ENCODE data around the gene ENPP4.
"Not testable (repeated sequence)": the region's sequence is repeated elsewhere in the genome, so short reads cannot be mapped to it uniquely, and the experiment has no call there.

ENPP4 gene, protein sequence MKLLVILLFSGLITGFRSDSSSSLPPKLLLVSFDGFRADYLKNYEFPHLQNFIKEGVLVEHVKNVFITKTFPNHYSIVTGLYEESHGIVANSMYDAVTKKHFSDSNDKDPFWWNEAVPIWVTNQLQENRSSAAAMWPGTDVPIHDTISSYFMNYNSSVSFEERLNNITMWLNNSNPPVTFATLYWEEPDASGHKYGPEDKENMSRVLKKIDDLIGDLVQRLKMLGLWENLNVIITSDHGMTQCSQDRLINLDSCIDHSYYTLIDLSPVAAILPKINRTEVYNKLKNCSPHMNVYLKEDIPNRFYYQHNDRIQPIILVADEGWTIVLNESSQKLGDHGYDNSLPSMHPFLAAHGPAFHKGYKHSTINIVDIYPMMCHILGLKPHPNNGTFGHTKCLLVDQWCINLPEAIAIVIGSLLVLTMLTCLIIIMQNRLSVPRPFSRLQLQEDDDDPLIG

DNA sequence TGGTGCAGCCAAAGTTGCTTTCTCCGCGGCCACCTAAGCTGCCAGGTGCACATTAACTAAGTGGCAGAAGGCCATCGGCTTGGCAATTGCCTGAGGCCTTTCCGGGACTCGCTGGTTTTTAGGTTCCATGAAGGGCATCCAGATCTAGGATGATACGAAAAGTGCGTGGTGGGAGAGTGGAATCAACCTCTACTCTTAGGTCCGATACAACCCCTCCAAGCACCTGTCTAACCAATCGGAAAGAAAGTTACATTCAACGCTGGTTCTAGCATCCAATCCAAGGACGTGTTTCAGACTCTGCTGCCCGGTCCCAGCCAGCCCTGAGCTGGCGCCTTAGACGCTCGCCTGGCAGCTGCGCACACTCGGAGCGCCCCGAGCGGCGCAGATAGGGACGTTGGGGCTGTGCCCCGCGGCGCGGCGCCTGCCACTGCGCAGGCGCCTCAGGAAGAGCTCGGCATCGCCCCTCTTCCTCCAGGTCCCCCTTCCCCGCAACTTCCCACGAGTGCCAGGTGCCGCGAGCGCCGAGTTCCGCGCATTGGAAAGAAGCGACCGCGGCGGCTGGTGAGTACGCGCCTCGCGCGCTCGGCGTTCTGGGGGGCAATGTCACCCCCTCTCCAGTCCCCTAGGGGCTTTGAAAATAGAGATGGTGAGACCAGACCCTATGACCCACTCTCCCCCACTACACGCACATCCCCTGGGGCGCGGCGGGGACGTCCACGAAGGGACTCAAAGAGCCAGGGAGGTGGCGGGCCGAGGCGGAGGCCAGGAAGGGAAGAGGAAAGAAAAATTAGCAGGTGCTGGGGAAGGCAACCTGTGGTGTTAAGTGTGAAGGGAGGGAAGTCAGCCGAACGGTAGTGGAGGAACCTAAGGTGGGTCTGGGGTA is at the start of gene ENPP4:
Gene ENPP4, plus strand, starts transcription at position 361 of the 883 bp plus-strand sequence. CDS start 9,595 bp downstream, outside the sequence.
- DNase-seq: peak; percentile 88

DNA sequence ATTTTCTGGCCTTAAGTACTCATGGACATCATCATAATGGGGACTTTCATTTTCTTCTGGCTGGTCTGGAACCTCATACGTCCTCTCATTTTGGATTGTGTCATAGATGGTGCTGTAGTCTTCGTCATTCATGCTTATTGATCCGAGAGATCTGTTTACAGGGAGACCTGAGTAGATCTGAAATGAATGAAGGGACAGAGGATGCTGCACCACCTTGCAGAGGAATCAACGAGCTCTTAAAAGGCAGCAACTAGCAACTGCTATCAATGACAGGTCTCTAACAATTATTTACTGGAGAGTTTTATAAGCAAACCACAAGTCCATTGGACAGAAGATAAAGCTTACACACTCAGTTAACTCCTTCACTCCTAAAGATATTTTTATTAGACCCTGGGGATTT is 49.7 kb upstream of the ENPP4 start:
- DNase-seq: no peak

DNA sequence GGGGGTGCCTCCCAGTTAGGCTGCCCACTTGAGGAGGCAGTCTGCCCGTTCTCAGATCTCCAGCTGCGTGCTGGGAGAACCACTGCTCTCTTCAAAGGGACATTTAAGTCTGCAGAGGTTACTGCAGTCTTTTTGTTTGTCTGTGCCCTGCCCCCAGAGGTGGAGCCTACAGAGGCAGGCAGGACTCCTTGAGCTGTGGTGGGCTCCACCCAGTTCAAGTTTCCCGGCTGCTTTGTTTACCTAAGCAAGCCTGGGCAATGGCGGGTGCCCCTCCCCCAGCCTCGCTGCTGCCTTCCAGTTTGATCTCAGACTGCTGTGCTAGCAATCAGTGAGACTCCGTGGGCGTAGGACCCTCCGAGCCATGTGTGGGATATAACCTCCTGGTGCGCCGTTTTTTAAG is 44.1 kb upstream of the ENPP4 start:
- not testable (repeated sequence) for DNase-seq

DNA sequence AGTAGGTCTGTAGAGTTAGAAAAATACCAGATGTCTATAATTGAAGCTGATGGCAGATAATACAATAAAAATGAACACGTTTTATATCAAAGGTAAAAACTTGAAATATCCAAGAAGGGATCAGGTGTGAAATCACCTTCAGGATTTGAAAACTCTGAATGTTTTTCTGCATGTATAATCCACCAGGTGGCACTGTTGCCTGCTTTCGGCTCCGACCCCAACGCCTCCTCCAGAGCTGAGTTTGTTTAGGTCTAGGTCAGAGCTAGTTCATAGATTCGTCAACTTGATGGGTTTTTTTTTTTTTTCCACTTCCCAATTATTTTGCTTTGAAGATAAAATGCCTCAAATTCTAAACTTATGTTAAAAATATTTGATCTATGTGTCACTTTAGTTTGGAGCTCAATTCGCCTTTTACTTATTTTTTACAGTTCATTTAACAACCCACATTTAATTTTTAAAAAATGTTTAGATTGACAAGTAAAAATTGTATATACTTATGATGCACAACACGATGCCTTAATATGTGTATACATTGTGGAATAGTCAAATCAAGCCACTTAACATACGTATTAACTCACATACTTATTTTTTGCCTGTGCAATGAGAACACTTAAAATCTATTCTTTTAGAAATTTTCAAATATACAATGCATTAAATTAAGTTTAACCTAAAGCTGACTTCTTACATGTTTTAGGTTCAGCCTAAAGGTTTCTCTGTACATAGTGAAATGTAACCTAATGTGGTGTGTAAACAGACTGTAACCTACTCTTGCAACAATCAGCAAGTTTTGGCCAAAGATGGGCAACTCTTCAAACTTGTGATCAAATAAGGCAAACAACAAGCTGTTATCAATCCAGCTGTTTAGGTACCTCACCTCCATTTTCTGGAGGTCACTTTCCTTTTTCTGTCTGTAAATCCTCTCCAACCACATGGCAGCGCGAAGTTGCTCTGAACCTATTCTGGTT is 39.4 kb upstream of the ENPP4 start:
- peak; percentile 65 for DNase-seq

DNA sequence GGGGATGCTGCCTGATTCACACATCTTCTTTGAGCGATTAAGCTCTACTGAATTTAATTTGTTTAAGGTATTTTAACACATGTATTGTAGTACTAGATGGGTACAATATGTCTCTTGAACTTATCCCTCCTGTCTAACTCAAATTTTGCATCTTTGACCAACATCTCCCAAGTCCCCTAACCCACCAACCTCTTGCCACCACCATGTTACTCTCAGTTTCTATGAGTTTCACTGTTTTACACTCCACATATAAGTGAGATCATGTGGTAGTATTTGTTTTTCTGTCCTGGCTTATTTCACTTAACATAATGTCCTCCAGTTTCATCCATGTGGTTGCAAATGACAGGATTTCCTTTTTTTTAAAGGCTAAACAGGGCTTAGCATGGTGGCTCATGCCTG is 38.7 kb upstream of the ENPP4 start:
- no peak for DNase-seq

DNA sequence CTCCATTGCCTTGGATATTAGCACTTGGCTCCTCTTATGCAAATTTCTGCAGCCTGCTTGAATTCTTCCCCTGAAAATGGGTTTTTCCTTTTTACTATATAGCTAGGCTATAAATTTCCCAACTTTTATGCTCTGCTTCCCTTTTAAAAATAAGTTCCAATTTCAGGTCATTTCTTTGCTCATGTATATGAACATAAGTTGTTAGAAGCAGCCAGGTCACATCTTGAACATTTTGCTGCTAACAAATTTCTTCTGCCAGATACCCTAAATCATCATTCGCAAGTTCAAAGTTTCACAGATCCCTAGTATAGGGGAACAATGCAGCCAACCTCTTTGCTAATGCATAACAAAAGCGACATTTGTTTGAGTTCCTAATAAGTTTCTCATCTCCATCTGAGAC is 34.5 kb upstream of the ENPP4 start:
- DNase-seq: no peak

DNA sequence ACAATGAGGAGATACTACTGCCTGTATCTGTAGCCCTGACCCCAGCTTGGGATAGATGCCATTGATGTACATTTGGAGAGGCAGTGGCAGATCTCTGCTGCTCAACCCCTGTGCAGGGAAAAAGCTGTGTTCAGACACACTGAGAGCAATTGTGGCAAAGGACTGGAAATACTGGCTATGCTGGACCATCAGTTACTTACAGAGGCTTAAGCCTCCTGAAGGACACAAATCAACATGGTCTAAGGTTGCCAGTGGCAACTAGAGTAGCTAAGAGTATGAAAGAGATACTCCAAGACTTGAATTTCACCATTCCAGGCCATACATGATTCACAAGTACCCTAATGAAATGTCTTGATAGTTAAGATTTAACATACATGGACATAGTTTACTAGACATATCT is 32.4 kb upstream of the ENPP4 start:
- DNase-seq: no peak

DNA sequence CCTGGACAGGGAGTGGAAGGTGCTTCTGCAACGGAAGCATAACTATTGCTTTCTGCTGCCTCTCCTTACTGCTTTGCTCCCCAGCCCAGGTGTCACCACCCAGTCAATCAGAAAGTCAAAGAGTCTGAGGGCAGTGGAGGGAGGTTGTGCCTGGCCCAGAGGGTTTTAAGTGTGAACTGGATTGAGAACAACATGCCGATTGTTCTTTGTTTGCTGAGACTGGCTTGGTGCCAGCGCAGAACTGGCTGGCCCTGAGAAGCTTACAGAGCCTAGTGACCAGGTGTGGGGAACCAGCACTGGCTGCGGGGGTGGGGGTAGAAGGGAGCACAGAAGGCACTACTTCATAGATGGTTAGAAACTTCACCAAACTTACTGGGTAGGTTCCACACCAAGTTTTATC is 31.1 kb upstream of the ENPP4 start:
- DNase-seq: no peak

DNA sequence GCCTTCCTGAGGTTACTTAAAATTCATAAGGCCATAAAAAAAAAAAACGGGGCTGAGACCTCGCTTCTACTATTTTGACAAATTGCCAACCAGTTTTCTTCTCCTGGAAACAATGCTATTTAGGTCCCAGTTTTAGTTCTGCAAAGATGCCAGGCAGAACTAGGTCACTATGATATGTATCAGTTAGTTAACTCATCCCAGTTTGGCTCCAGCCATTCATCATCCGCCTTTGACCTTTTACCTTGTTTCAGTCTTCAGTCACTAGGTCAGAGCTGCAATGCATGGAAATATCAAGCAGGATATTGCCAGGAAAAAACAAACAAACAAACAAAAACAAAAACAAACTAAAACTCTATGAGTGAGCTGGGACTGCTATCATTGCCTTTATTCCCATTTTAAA is 29.8 kb upstream of the ENPP4 start:
- DNase-seq: no peak

DNA sequence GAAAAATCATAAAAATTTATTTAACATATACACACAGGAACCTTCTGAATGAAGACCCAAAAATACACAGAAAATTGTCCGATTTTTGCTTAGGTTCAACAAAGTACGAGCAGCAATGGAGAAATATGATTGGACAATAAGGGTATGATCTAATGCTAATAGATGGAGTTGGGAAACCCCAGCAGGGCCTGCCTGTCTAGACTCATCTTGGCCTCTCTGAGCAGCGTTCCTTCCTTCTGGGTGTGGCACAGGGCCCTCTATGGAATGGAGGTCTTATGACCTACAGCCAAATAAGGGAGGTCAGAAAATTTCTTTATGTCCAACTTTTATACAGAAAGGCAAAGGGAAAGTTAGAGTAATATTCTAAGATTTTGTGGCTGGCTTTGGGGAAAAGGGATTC is 27.7 kb upstream of the ENPP4 start:
- no peak for DNase-seq

DNA sequence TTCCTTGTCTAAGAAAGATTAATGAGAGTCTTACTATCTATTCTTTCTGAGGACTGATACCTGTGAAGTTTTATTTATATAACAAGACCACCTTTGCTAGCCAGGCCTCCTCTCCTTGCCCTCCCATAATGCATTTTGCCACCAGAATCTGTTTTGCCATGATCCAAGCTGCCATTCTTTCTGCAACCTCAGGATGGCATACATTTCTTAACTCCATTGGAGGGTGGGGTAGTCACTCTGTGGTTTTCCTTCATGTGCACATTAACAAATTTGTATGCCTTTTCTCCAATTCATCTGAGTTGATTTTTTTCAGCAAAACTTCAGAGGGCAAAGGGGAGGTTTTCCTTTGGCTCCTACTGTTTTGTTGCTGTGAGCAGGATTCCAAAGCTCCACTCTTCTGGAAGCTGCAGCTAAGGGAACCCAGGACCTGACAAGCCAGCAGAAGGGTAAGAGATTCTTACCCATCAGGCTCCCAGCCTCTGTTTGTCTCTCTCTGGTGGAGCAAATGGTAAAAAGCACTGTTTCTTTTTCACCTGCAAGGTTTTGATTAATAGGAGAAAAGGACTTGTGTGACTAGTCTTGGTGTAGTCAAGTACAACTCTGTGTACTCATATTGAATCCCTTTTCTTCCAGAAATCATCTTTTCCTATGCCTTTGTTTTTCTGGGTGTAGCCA is 26.2 kb upstream of the ENPP4 start:
- no peak for DNase-seq

DNA sequence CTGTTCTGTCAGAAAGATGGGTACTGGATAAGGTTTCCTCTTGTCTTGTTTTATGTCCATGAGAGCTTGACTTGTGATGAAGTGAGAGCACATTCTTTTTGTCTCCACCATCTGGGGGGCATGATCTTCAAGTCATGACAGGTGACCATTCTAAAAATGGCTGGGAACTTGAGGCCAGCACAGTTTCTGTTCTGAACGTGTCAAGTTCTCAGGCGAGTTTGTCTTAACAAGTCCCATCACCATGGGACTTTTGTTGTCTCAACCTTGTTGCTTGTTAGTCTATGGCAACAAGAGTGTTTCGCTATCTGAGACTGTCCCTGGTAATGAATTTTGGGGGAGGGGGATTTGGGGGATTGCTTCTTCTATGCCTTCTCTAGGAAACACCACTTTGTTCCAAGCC is 25.6 kb upstream of the ENPP4 start:
- no peak for DNase-seq

DNA sequence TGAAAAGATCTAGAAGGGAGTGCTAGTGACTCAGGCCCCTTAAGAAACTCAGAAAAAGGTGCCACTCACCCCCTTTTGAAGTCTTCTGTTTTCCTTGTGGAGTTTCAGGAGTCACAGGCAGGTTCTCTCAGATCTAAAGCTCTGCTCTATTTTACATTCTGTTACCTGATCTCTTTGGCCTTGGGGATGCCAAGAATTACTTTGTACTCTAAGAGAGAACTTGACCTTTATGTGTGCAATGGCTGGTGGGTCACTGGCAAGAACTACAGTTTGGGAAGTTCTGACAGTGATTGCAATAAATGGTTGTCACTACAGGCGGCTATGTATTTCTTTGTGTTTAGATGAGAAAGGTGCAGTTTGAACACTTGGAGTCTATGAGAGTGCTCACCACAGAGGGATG is 24.2 kb upstream of the ENPP4 start:
- DNase-seq: no peak

DNA sequence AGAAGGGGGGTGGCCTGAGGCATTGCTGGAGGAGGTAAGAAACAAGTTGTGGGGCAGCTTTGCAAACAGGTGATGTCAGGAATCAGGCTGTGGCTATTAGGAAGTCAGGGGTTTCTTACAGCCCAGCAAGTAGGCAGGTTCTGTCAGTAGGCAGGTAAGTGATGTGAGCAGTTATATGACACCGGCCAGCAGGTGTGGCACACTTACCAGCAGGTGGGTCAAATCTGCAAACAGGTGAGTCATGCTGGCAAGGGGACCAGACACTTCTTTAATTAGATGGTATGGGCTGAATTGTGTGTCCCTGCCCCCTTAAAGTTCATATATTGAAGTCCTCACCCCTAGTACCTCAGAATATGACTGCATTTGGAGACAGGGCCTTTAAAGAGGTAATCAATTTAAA is 16.4 kb upstream of the ENPP4 start:
- DNase-seq: no peak

DNA sequence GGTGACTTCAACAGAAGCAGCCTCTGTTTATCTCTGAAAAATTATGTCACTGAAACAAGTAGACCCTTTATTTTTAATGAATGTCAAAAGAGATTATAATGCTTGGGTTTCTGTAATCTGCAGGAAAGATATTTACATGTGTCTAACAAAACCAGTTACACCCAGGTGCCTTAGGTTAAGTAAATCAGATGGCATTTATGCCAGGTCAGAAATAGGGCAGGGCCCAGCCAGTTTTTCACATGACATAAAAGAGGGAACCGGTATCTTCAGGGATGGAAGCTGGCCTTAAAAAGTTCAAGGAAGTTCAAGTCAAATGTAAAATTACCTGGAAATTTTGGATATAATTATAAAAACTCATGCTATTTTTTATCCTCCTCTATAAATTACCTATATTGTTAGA is 14.2 kb upstream of the ENPP4 start:
- DNase-seq: no peak

DNA sequence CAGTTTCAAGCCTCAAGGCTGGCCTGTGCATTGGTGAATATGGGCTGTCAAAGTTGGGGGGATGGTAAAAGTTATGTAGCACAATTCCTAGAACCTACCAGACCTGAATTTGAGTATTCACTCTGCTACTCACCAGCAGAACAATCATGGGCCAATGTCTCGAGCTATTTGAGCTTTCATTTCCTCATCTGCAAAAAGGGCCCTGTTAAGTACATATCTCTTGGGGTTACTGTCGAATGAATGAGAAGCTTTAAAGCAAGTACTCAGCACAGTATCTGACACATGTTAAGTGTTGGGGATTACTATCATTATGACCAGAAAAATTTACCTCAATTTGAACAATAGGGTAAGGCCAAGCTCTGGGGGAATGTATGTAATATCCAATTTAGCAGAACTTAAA is 13.5 kb upstream of the ENPP4 start:
- DNase-seq: no peak

DNA sequence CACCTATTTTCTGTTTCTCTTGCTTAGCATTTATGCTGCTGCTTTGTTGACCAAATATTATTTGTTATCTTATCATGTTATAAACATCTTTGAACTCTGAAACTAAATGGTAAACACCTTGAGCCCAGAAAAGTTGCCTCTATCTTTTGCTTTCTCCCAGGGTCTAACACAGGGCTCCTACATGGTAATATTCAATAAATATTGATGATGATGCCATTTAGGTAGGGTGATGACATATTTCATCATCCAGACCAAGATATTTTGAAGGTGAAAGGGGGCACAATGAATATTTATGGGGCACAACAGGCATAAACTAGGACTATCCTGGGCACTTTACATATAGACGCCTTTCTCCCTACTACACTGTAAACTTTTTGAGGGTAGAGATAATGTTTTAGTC is 11.6 kb upstream of the ENPP4 start:
- DNase-seq: no peak

DNA sequence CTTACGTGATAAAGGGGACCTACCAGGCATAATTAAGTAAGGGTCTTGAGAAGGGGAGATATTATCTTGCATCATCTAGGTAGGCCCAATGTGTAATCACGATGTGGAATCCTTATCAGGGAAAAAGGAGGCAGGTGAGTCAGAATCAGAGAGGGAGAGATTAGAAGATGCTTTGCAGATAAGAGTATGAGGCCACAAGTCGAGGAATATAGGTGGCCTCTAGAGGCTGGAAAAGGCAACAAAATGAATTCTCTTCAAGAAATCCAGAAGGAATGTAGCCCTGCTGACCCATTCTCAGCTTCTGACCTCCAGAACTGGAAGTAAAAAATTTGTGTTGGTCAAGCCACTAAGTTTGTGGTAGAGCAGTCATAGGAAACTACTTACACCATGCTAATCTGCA is 11.0 kb upstream of the ENPP4 start:
- no peak for DNase-seq

DNA sequence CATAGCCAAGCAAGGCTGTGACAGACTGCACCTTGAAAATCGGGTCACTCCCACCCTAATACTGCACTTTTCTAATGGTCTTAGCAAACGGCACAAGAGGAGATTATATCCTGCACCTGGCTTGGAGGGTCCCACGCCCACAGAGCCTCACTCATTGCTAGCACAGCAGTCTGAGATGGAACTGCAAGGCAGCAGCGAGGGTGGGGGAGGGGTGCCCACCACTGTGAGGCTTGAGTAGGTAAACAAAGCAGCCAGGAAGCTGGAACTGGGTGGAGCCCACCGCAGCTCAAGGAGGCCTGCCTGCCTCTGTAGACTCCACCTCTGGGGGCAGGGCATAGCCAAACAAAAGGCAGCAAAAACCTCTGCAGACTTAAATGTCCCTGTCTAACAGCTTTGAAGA is 10.1 kb upstream of the ENPP4 start:
- not testable (repeated sequence) for DNase-seq

DNA sequence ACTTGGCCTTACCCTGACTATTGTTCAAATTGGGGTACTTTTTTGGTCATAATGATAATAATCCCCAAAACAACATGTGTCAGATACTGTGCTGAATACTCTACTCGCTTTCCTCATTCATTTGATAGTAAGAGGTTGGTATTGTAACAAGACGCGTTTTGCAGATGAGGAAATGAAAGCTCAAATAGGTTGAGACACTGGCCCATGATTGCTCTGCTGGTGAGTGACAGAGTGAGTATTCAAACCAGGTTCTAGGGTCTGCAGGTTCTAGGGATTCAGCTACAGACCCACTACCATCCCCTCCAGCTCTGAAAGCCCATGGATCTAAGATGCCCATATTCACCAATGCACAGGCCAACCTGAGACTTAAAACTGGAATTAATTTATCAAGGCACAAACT is 1.3 kb upstream of the ENPP4 start:
- no peak for DNase-seq

DNA sequence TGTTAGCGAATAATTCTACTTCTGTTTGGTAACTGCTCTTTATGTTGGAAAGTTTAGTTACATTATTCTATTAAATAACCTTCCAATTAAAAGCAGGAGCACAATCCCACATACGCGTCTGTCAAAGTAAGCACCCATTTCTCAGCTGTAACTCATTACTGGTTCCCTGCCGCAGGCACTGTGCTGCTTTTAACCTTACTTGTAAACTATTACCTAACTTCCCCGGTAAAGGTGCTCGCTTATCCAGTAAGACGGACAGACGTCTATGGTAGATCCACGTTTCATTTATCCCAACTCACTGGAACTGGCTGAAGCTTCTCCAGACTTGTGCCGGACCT is 529 bp upstream of the ENPP4 start:
- no peak for DNase-seq

DNA sequence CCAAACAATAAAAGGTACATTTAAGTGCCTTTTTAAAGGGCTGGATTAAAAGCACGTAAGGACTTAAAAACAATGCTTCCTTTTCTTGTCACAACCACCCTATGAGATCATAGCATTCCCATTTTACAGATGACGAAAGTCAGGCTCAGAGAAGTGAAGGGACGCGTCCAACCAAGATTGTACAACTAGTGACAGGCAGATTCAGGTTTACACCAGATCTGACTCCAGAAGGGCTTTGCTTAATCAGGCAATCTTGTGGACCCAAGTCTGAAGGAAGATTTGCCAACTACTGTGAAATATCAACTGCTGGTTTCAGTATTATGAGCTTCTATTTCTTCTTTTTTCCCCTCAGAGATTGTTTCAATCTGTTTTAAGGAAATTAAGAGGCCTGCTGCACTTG is 877 bp downstream of the ENPP4 start:
- no peak for DNase-seq
